ENCODE measurements around the gene EFNA4. TPM values are rescaled to one million over a fixed set of nuclear protein-coding genes. Genes with fewer than 3 reads are reported as not detected.

EFNA4 gene
- total and polyA plus RNA-seq, 2 experiments from 2014 or later, result 4.6 to 5.5 TPM

- WGBS, 2 experiments (ENCODE audit: low coverage in 1 of 2, low lambda C conversion rate in 2 of 2, missing lambda C conversion rate in 2 of 2), result 52 to 58% methylated on average over 11 of the region's 11 CpGs
- H3K9me2 ChIP-seq (ENCODE audit: insufficient read depth), result no peaks in the 10 kb centered on the region
- TF ChIP-seq EZH2 (IDR thresholded peaks at IDR 0.05; ENCODE audit: insufficient read depth, poor library complexity, severe bottlenecking) (no peak), EZH2phosphoT487 (IDR thresholded peaks at IDR 0.05; ENCODE audit: insufficient read depth, low read depth) (no peak)
- H3K9me3 ChIP-seq (ENCODE audit: low read depth), result no peaks in the 10 kb centered on the region
- no peaks in the 10 kb centered on the region for H3F3A ChIP-seq (ENCODE audit: insufficient read depth)
- no peak overlapping the region for H3K9ac ChIP-seq
- H3K4me3 ChIP-seq, result no peak overlapping the region
- no peaks in the 10 kb centered on the region for H3K4me1 ChIP-seq (ENCODE audit: insufficient read depth)
- H4K20me1 ChIP-seq (ENCODE audit: insufficient read depth), result no peaks in the 10 kb centered on the region
- no peaks in the 10 kb centered on the region for H3K79me2 ChIP-seq (ENCODE audit: insufficient read depth)
- no peak overlapping the region for H3K4me2 ChIP-seq (ENCODE audit: unreplicated experiment)
- H3K27me3 ChIP-seq (replicated peaks; ENCODE audit: insufficient read depth), result no peaks in the 10 kb centered on the region
- H3K36me3 ChIP-seq (ENCODE audit: low read depth), result no peaks in the 10 kb centered on the region
- no peak overlapping the region for H3K27ac ChIP-seq
- H2AFZ ChIP-seq, result no peak overlapping the region
- in situ Hi-C loops (cut with MboI), result no loop called here
- DNase-seq, result no peak
These were observed 32.6 kb upstream of the EFNA4 start for GRCh38 chr1:155030899-155031298.

GRCh38 chr1:155032886-155033285, 30.7 kb upstream of the EFNA4 start:
- Histone ChIP-seq H3K4me1 (ENCODE audit: insufficient read depth) (no peaks in the 10 kb centered on the region), H3K36me3 (ENCODE audit: low read depth) (no peaks in the 10 kb centered on the region), H3K4me3 (no peak overlapping the region), H2AFZ (no peak overlapping the region), H3K4me2 (ENCODE audit: unreplicated experiment) (no peak overlapping the region), H4K20me1 (ENCODE audit: insufficient read depth) (no peaks in the 10 kb centered on the region), H3K9me3 (ENCODE audit: low read depth) (no peaks in the 10 kb centered on the region), H3K27ac (no peak overlapping the region), H3F3A (ENCODE audit: insufficient read depth) (no peaks in the 10 kb centered on the region), H3K9me2 (ENCODE audit: insufficient read depth) (no peaks in the 10 kb centered on the region), H3K79me2 (ENCODE audit: insufficient read depth) (no peaks in the 10 kb centered on the region), H3K9ac (no peak overlapping the region), H3K27me3 (replicated peaks; ENCODE audit: insufficient read depth) (no peaks in the 10 kb centered on the region)
- no peak for DNase-seq
- TF ChIP-seq EZH2phosphoT487 (IDR thresholded peaks at IDR 0.05; ENCODE audit: insufficient read depth, low read depth) (no peak), EZH2 (IDR thresholded peaks at IDR 0.05; ENCODE audit: insufficient read depth, poor library complexity, severe bottlenecking) (no peak)
- WGBS, 2 experiments (ENCODE audit: low coverage in 1 of 2, low lambda C conversion rate in 2 of 2, missing lambda C conversion rate in 2 of 2), result 63 to 70% methylated on average over 11 to 12 of the region's 12 CpGs
- in situ Hi-C loops (cut with MboI), result no loop called here

GRCh38 chr1:155033524-155033923, 30.0 kb upstream of the EFNA4 start, which contains the start of the genes DCST1 and DCST2:
TSS of gene DCST1 (plus strand) at chr1:155033824. CDS start at chr1:155034037, 213 bp downstream.
TSS of gene DCST2 (minus strand) at chr1:155033781. CDS start at chr1:155033701, 80 bp downstream.
- Histone ChIP-seq H3K9ac (no peak within 1 kb of the TSS), H3K4me1 (ENCODE audit: insufficient read depth) (peaks cover 3% of the 10 kb centered on the region; the same call in 1 of the 2 replicates), H4K20me1 (ENCODE audit: insufficient read depth) (no peaks in the 10 kb centered on the region), H3K4me3 (no peak within 1 kb of the TSS), H3K36me3 (ENCODE audit: low read depth) (no peaks in the 10 kb centered on the region), H3K4me2 (ENCODE audit: unreplicated experiment) (no peak within 1 kb of the TSS), H3F3A (ENCODE audit: insufficient read depth) (no peaks in the 10 kb centered on the region), H2AFZ (no peak within 1 kb of the TSS), H3K9me2 (ENCODE audit: insufficient read depth) (no peaks in the 10 kb centered on the region), H3K9me3 (ENCODE audit: low read depth) (no peaks in the 10 kb centered on the region), H3K27me3 (replicated peaks; ENCODE audit: insufficient read depth) (no peaks in the 10 kb centered on the region), H3K79me2 (ENCODE audit: insufficient read depth) (no peaks in the 10 kb centered on the region), H3K27ac (no peak within 1 kb of the TSS)
- no peak for DNase-seq
- no peak for TF ChIP-seq EZH2 (IDR thresholded peaks at IDR 0.05; ENCODE audit: insufficient read depth, poor library complexity, severe bottlenecking)
- TF ChIP-seq EZH2phosphoT487 (IDR thresholded peaks at IDR 0.05; ENCODE audit: insufficient read depth, low read depth), result no peak
- in situ Hi-C loops (cut with MboI), result no loop called here
- WGBS, 2 experiments (ENCODE audit: low coverage in 1 of 2, low lambda C conversion rate in 2 of 2, missing lambda C conversion rate in 2 of 2), result 80% methylated on average over 9 of the region's 9 CpGs

- H3K79me2 ChIP-seq (ENCODE audit: insufficient read depth), result no peaks in the 10 kb centered on the region
- in situ Hi-C loops (cut with MboI), result no loop called here
- H3F3A ChIP-seq (ENCODE audit: insufficient read depth), result no peaks in the 10 kb centered on the region
- 66 to 72% methylated on average over 20 of the region's 20 CpGs for WGBS, 2 experiments (ENCODE audit: low coverage in 1 of 2, low lambda C conversion rate in 2 of 2, missing lambda C conversion rate in 2 of 2)
- H3K4me1 ChIP-seq (ENCODE audit: insufficient read depth), result peaks cover 8% of the 10 kb centered on the region; the same call in 1 of the 2 replicates
- no peaks in the 10 kb centered on the region for H3K9me3 ChIP-seq (ENCODE audit: low read depth)
- no peaks in the 10 kb centered on the region for H3K36me3 ChIP-seq (ENCODE audit: low read depth)
- no peaks in the 10 kb centered on the region for H3K27me3 ChIP-seq (replicated peaks; ENCODE audit: insufficient read depth)
- no peak for TF ChIP-seq EZH2 (IDR thresholded peaks at IDR 0.05; ENCODE audit: insufficient read depth, poor library complexity, severe bottlenecking)
- no peak for TF ChIP-seq EZH2phosphoT487 (IDR thresholded peaks at IDR 0.05; ENCODE audit: insufficient read depth, low read depth)
- DNase-seq, result no peak
- H2AFZ ChIP-seq, result no peak overlapping the region
- H4K20me1 ChIP-seq (ENCODE audit: insufficient read depth), result no peaks in the 10 kb centered on the region
- H3K9ac ChIP-seq, result no peak overlapping the region
- no peak overlapping the region for H3K4me2 ChIP-seq (ENCODE audit: unreplicated experiment)
- no peaks in the 10 kb centered on the region for H3K9me2 ChIP-seq (ENCODE audit: insufficient read depth)
- H3K27ac ChIP-seq, result no peak overlapping the region
- no peak overlapping the region for H3K4me3 ChIP-seq
These were observed 29.0 kb upstream of the EFNA4 start for GRCh38 chr1:155034318-155035208.

All from GM23248 (cell line).